Hepatocyte (in vitro differentiated cells): ENCODE data around the gene ENAH. TPM values are rescaled to one million over a fixed set of nuclear protein-coding genes. Genes with fewer than 3 reads are reported as not detected.
A peak's percentile ranks its signal among the peaks of the same experiment; 100 is the strongest.

ENCODE experiments used
- DNase-seq: peaks from one replicate; pipeline ENCODE4 v3.0.0-alpha.2; 2016; ENCODE audit warnings: low spot score
- H2AFZ ChIP-seq: fragments of 200-600 bp; sonication (generic); 2 replicates; pipeline ENCODE4 v1.6.0; 2016; ENCODE audit warnings: antibody characterized with exemption, mild to moderate bottlenecking
- H3K27ac ChIP-seq: fragments of 200-600 bp; sonication (generic); 2 replicates; pipeline ENCODE4 v1.5.1; 2016; ENCODE audit warnings: mild to moderate bottlenecking
- H3K27me3 ChIP-seq: fragments of 200-600 bp; sonication (generic); 2 replicates; pipeline ENCODE4 v1.6.1; 2016
- H3K36me3 ChIP-seq: fragments of 200-600 bp; sonication (generic); replicated peaks from 2 replicates; pipeline ENCODE4 v1.5.1; 2016; ENCODE audit warnings: low read depth; ENCODE audit not compliant: insufficient read depth
- H3K4me1 ChIP-seq: fragments of 200-600 bp; sonication (generic); 2 replicates; pipeline ENCODE4 v1.5.1; 2016; ENCODE audit warnings: mild to moderate bottlenecking, moderate library complexity; ENCODE audit not compliant: insufficient read depth
- H3K4me2 ChIP-seq: fragments of 200-600 bp; sonication (generic); 2 replicates; pipeline ENCODE4 v1.6.0; 2016
- H3K4me3 ChIP-seq: fragments of 200-600 bp; sonication (generic); 2 replicates; pipeline ENCODE4 v1.5.1; 2016; ENCODE audit warnings: mild to moderate bottlenecking
- H3K79me2 ChIP-seq: fragments of 200-600 bp; sonication (generic); 2 replicates; pipeline ENCODE4 v1.6.0; 2017; ENCODE audit warnings: mild to moderate bottlenecking
- H3K9me2 ChIP-seq: fragments of 200-600 bp; sonication (generic); replicated peaks from 2 replicates; pipeline ENCODE4 v1.6.0; 2017; ENCODE audit warnings: mild to moderate bottlenecking; ENCODE audit not compliant: insufficient read depth
- H3K9me3 ChIP-seq: fragments of 200-600 bp; sonication (generic); 2 replicates; pipeline ENCODE4 v1.5.1; 2016; ENCODE audit warnings: low read depth, mild to moderate bottlenecking
- H4K20me1 ChIP-seq: fragments of 200-600 bp; sonication (generic); 2 replicates; pipeline ENCODE4 v1.6.0; 2016; ENCODE audit warnings: mild to moderate bottlenecking; ENCODE audit not compliant: insufficient read depth, poor library complexity, severe bottlenecking
- EZH2 ChIP-seq: fragments of 200-600 bp; sonication (generic); IDR thresholded peaks from 2 replicates; pipeline ENCODE4 v1.6.1; 2016; ENCODE audit warnings: antibody characterized with exemption, mild to moderate bottlenecking, borderline replicate concordance
- EZH2phosphoT487 ChIP-seq: fragments of 200-600 bp; sonication (generic); IDR thresholded peaks from one replicate; pipeline ENCODE4 v1.6.1; 2018; ENCODE audit warnings: antibody characterized with exemption, mild to moderate bottlenecking, low read depth, moderate library complexity; ENCODE audit not compliant: unreplicated experiment, severe bottlenecking
- WGBS: methylation state at CpG from one replicate; pipeline ENCODE4 v1.1.6; 2016; ENCODE audit warnings: low lambda C conversion rate; ENCODE audit errors: missing lambda C conversion rate; 5-methylcytosine and 5-hydroxymethylcytosine counted together
- polyA plus RNA-seq: library from polyadenylated mRNA; unstranded; fragments of >200 nt; fragmentation: Nextera tagmentation; extraction: Ambion mirVana; gene quantifications from 2 replicates; pipeline ENCODE4 v1.2.1, GENCODE V29; 2016
- total RNA-seq: library from RNA; depleted of rRNA; stranded (reverse); fragments of >200 nt; gene quantifications from 2 replicates; pipeline ENCODE4 v1.2.3, GENCODE V29; 2014
- TF ChIP-seq, protein P1 (sequence below): fragments of 200-600 bp; sonication (generic); IDR thresholded peaks from 2 replicates; pipeline ENCODE4 v1.5.1; 2016; ENCODE audit warnings: antibody characterized with exemption, mild to moderate bottlenecking; ENCODE audit not compliant: poor library complexity

Gene ENAH
- total RNA-seq (97.4 and 115 TPM in 2 replicates), polyA plus RNA-seq (46.3 and 51.3 TPM in 2 replicates)

DNA sequence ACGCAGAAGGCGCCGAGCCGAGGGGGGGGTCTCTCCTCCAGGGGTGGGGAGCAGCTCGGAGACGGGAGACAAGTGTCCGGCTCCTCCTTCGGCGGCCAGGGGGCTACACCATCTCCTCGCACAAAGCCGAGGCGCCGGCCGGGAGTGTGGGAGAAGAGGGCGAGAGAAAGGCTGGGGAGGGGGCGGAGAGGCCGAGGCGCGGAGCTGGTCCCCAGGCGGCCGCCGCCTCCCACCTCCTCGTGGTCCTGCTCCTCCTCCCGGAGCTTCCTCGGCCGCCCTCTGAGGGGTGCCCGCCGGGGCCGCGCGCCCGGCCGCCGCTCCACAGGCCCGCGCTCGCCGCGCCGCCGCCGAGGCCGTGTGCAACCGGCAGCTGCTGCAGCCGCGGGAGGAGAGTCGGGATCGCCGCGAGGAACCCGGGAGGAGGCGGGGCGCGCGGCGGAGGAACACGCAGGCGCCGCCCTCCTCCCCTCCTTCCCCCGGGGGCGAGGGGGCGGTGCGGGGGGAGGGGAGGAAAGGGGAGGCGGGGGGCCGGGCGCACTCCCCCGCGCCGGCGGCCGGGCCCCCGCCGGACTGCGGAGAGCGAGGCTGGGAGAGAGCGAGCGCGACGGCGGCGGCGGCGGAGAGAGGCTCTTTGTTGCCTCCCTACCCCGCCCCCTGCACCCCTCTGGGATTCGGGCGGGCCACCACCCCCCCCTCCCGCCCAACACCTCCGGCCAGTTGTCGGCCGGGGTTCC, at the start of gene ENAH:
Gene ENAH, minus strand, starts transcription at position 395 of the 734 bp plus-strand sequence. CDS start 433 bp downstream, outside the sequence.
- H2AFZ ChIP-seq: peak within 1 kb of the TSS; percentile 78
- no peaks in the 10 kb centered on the region for H3K9me3 ChIP-seq
- H3K79me2 ChIP-seq: peaks cover 47% of the 10 kb centered on the region

DNA sequence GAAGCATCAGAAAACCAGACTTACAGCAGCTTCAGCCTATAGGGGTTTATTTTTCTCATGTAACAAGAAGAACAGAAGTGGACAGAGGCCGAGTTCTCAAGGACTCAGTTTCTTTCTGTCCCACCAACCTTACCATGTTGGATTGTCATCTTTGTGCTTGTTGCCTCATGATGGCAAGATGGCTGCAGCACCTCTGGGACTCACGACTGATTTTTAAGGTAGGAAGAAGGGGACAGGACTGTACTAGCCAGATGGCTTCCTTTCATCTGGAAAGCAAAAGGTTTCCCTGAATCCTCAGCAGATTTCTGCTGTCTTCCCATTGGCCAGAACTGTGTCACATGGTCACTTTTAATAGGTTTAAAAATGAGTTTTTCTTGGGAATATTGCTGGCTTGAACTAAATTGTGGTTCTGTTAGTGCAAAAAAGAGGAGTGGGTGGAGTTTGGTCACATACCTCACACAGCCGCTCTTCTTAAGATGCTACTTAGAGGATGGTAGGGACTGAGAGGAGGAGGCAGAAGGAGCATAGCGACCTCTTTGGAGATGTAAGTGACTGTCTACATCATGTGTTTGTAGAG, 48.1 kb upstream of the ENAH start:
- Histone ChIP-seq H2AFZ (no peak overlapping the region), H3K4me3 (no peak overlapping the region), H3K36me3 (no peaks in the 10 kb centered on the region), H3K9me2 (no peaks in the 10 kb centered on the region), H3K27me3 (no peaks in the 10 kb centered on the region), H3K27ac (peak overlapping the region; percentile 25), H3K79me2 (no peaks in the 10 kb centered on the region), H3K9me3 (no peaks in the 10 kb centered on the region), H3K4me1 (peaks cover 14% of the 10 kb centered on the region), H4K20me1 (no peaks in the 10 kb centered on the region), H3K4me2 (no peak overlapping the region)
- 98% methylated on average over 4 of the region's 4 CpGs for WGBS
- DNase-seq: no peak
- TF ChIP-seq, protein P1, sequence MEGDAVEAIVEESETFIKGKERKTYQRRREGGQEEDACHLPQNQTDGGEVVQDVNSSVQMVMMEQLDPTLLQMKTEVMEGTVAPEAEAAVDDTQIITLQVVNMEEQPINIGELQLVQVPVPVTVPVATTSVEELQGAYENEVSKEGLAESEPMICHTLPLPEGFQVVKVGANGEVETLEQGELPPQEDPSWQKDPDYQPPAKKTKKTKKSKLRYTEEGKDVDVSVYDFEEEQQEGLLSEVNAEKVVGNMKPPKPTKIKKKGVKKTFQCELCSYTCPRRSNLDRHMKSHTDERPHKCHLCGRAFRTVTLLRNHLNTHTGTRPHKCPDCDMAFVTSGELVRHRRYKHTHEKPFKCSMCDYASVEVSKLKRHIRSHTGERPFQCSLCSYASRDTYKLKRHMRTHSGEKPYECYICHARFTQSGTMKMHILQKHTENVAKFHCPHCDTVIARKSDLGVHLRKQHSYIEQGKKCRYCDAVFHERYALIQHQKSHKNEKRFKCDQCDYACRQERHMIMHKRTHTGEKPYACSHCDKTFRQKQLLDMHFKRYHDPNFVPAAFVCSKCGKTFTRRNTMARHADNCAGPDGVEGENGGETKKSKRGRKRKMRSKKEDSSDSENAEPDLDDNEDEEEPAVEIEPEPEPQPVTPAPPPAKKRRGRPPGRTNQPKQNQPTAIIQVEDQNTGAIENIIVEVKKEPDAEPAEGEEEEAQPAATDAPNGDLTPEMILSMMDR: no peak
- TF ChIP-seq EZH2phosphoT487 (no peak), EZH2 (no peak)

More for the DNA sequence above, at the start of gene ENAH:
- H4K20me1 ChIP-seq: peaks cover 26% of the 10 kb centered on the region
- peak within 1 kb of the TSS; percentile 99 for H3K4me3 ChIP-seq
- H3K27me3 ChIP-seq: no peaks in the 10 kb centered on the region
- TF ChIP-seq, protein P1: no peak
- no peak for TF ChIP-seq EZH2
- TF ChIP-seq EZH2phosphoT487: no peak
- WGBS: 0% methylated on average over 18 of the region's 90 CpGs
- peak; percentile 95 for DNase-seq
- H3K36me3 ChIP-seq: no peaks in the 10 kb centered on the region
- H3K4me1 ChIP-seq: peaks cover 39% of the 10 kb centered on the region
- H3K27ac ChIP-seq: peak within 1 kb of the TSS; percentile 100
- peak within 1 kb of the TSS; percentile 89 for H3K4me2 ChIP-seq
- no peaks in the 10 kb centered on the region for H3K9me2 ChIP-seq

DNA sequence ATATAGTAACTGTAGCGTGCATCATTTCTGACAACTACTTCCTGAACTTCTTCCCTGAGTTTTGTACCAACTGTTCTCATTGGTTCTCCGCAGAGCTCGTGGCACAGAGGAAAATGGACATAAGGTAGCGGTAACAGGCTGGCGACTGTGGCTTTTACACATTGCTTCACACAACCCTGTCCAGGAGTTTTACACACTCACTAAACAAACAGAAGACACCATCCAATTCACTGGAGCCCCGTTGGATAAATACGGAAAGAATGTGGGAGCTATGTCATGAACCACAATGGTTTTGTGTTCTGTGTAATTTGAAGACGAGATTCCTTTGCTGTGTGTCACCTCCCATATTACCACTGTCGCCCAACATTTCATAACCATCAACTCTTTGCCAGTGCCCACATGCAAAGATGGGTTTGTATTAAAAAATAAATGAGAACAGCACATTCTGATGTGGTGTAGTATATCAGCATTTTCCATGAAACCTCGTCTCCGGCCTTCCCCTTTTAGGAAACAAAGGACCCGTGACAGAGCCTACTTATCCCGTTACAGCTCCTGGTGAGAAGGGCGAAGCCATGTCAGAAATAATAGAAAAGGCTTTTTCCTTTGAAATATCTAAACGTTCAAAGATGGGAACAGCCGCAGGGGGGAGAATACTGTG, 47.4 kb upstream of the ENAH start:
- WGBS: 70% methylated on average over 16 of the region's 16 CpGs
- peak; percentile 34 for DNase-seq
- H3K4me2 ChIP-seq: peak overlapping the region; percentile 33

More for the DNA sequence above, 47.4 kb upstream of the ENAH start:
- H3K9me2 ChIP-seq: no peaks in the 10 kb centered on the region
- H2AFZ ChIP-seq: no peak overlapping the region
- no peak for TF ChIP-seq EZH2
- TF ChIP-seq EZH2phosphoT487: no peak
- TF ChIP-seq, protein P1: no peak
- H3K27me3 ChIP-seq: no peaks in the 10 kb centered on the region
- H4K20me1 ChIP-seq: no peaks in the 10 kb centered on the region
- no peaks in the 10 kb centered on the region for H3K79me2 ChIP-seq
- no peak overlapping the region for H3K4me3 ChIP-seq
- no peaks in the 10 kb centered on the region for H3K9me3 ChIP-seq
- peak overlapping the region; percentile 52 for H3K27ac ChIP-seq
- H3K4me1 ChIP-seq: peaks cover 14% of the 10 kb centered on the region
- no peaks in the 10 kb centered on the region for H3K36me3 ChIP-seq
